MM.1S (cell line): ENCODE results near the gene USF2.

Source experiments
- CTCF ChIP-seq: fragments of 300-600 bp; sonication (generic); IDR thresholded peaks from 2 replicates; pipeline ENCODE4 v1.5.1; 2016; ENCODE audit warnings: antibody characterized with exemption, low read length, mixed read lengths
- EZH2 ChIP-seq: fragments of 300-600 bp; sonication (generic); optimal IDR thresholded peaks from 2 replicates; pipeline ENCODE3; 2017; ENCODE audit warnings: low read depth, mild to moderate bottlenecking, antibody characterized with exemption, low read length, mixed read lengths
- EZH2phosphoT487 ChIP-seq: fragments of 300-600 bp; sonication (generic); IDR thresholded peaks from 2 replicates; pipeline ENCODE4 v1.6.1; 2018; ENCODE audit warnings: antibody characterized with exemption, low read length

GRCh38 chr19:35220315-35220921, 48.3 kb upstream of the USF2 start:
- TF ChIP-seq CTCF (no peak), EZH2 (no peak), EZH2phosphoT487 (no peak)
